Measurements from ENCODE around the gene MFGE8. TPM values are rescaled to one million over a fixed set of nuclear protein-coding genes. Genes with fewer than 3 reads are reported as not detected.

Gene MFGE8
- total and polyA plus RNA-seq, 9 of the 15 experiments (the other 6 are each of a cell fraction or from before 2014, with no cell fraction given) = 2.3 to 142 (median 62.3) TPM

- TF ChIP-seq, protein P1, sequence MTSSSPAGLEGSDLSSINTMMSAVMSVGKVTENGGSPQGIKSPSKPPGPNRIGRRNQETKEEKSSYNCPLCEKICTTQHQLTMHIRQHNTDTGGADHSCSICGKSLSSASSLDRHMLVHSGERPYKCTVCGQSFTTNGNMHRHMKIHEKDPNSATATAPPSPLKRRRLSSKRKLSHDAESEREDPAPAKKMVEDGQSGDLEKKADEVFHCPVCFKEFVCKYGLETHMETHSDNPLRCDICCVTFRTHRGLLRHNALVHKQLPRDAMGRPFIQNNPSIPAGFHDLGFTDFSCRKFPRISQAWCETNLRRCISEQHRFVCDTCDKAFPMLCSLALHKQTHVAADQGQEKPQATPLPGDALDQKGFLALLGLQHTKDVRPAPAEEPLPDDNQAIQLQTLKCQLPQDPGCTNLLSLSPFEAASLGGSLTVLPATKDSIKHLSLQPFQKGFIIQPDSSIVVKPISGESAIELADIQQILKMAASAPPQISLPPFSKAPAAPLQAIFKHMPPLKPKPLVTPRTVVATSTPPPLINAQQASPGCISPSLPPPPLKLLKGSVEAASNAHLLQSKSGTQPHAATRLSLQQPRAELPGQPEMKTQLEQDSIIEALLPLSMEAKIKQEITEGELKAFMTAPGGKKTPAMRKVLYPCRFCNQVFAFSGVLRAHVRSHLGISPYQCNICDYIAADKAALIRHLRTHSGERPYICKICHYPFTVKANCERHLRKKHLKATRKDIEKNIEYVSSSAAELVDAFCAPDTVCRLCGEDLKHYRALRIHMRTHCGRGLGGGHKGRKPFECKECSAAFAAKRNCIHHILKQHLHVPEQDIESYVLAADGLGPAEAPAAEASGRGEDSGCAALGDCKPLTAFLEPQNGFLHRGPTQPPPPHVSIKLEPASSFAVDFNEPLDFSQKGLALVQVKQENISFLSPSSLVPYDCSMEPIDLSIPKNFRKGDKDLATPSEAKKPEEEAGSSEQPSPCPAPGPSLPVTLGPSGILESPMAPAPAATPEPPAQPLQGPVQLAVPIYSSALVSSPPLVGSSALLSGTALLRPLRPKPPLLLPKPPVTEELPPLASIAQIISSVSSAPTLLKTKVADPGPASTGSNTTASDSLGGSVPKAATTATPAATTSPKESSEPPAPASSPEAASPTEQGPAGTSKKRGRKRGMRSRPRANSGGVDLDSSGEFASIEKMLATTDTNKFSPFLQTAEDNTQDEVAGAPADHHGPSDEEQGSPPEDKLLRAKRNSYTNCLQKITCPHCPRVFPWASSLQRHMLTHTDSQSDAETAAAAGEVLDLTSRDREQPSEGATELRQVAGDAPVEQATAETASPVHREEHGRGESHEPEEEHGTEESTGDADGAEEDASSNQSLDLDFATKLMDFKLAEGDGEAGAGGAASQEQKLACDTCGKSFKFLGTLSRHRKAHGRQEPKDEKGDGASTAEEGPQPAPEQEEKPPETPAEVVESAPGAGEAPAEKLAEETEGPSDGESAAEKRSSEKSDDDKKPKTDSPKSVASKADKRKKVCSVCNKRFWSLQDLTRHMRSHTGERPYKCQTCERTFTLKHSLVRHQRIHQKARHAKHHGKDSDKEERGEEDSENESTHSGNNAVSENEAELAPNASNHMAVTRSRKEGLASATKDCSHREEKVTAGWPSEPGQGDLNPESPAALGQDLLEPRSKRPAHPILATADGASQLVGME (CRISPR knock-in tag; IDR thresholded peaks at IDR 0.05) = peak; percentile 95
- TF ChIP-seq TSC22D4 (tag; IDR thresholded peaks at IDR 0.05) = no peak
- no peak for TF ChIP-seq NFIX (CRISPR knock-in tag; IDR thresholded peaks at IDR 0.05; ENCODE audit: low read depth)
- no peak for TF ChIP-seq HNRNPUL1 (IDR thresholded peaks at IDR 0.05; ENCODE audit: low read length)
- TF ChIP-seq CBX1 (IDR thresholded peaks at IDR 0.05; ENCODE audit: low read depth) = 0 out of 2 replicates have a peak, but pooled peaks have one; percentile 28
- no peak for TF ChIP-seq ZFP36 (IDR thresholded peaks at IDR 0.05; ENCODE audit: low read depth, low read length, partially characterized antibody)
- 0 out of 2 replicates have a peak, but pooled peaks have one; percentile 4 for TF ChIP-seq PTTG1 (tag; IDR thresholded peaks at IDR 0.05; ENCODE audit: low read depth)
- TF ChIP-seq XRCC3 (IDR thresholded peaks at IDR 0.05) = no peak
- peak; percentile 30 for TF ChIP-seq HDAC3 (IDR thresholded peaks at IDR 0.05; ENCODE audit: borderline replicate concordance, partially characterized antibody)
- TF ChIP-seq HMG20A (CRISPR knock-in tag; conservative IDR thresholded peaks at IDR 0.05) = no peak
- TF ChIP-seq HOXB6 (CRISPR knock-in tag; IDR thresholded peaks at IDR 0.05; ENCODE audit: borderline replicate concordance) = no peak
- TF ChIP-seq POLR2AphosphoS2 (IDR thresholded peaks at IDR 0.05; ENCODE audit: low read length) = no peak
- TF ChIP-seq, protein P2, sequence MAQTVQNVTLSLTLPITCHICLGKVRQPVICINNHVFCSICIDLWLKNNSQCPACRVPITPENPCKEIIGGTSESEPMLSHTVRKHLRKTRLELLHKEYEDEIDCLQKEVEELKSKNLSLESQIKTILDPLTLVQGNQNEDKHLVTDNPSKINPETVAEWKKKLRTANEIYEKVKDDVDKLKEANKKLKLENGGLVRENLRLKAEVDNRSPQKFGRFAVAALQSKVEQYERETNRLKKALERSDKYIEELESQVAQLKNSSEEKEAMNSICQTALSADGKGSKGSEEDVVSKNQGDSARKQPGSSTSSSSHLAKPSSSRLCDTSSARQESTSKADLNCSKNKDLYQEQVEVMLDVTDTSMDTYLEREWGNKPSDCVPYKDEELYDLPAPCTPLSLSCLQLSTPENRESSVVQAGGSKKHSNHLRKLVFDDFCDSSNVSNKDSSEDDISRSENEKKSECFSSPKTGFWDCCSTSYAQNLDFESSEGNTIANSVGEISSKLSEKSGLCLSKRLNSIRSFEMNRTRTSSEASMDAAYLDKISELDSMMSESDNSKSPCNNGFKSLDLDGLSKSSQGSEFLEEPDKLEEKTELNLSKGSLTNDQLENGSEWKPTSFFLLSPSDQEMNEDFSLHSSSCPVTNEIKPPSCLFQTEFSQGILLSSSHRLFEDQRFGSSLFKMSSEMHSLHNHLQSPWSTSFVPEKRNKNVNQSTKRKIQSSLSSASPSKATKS (CRISPR knock-in tag; IDR thresholded peaks at IDR 0.05) = no peak
- TF ChIP-seq BCLAF1 (IDR thresholded peaks at IDR 0.05; ENCODE audit: borderline replicate concordance in 1 of 2, control insufficient read depth in 1 of 2, low read depth in 2 of 2, low read length in 1 of 2) = 0 out of 4 replicates have a peak, but pooled peaks of 1 of the 2 experiments have one; percentile 55
- TF ChIP-seq FOXP1 (CRISPR knock-in tag; IDR thresholded peaks at IDR 0.05) = peak; percentile 98
- TF ChIP-seq, protein P3, sequence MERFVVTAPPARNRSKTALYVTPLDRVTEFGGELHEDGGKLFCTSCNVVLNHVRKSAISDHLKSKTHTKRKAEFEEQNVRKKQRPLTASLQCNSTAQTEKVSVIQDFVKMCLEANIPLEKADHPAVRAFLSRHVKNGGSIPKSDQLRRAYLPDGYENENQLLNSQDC (CRISPR knock-in tag; IDR thresholded peaks at IDR 0.05) = no peak
Observed at GRCh38 chr15:88938802-88939485, 25.8 kb upstream of the MFGE8 start (continued).

All from K562 (cell line).